Anterior cingulate cortex (tissue), 58 donors: ENCODE data around the gene KRT26.
"Not testable (repeated sequence)": the region's sequence is repeated elsewhere in the genome, so short reads cannot be mapped to it uniquely, and the experiment has no call there.

Experiments
- DNase-seq, 58 donors: peaks; one replicate each; lab custom pipeline; 2025; lab: John Stamatoyannopoulos, UW

Gene KRT26

DNA sequence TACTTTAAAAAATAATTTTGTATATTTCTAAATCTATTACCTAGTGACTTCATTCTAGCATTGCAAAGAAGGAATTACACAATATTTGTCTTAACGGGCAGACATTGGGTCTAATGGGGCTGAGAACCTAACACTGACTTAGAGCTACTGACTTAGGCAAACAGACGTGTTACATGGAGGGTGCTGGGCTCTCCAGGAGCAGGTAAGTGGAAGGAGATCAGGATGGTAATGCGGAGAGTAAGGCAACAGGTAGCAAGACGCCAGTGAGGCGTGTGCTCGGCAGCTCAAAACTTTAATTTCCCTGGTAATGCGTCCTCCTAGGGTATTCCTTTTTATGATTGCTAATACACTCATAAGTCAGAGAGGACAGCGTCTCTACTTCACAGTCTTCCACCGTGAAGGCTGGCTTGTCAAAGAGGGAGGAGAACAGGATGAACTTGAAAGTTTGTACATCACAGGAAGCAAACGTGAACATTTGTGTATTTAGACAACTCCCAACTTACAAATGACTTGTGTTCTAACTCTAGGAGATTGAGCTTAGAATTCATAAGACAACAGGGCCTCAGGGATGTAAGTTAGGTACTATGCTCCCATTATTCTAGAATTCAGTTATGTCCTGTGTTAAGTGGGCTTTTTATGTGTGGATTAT is 23.1 kb upstream of the KRT26 start:
- DNase-seq, result no peak

DNA sequence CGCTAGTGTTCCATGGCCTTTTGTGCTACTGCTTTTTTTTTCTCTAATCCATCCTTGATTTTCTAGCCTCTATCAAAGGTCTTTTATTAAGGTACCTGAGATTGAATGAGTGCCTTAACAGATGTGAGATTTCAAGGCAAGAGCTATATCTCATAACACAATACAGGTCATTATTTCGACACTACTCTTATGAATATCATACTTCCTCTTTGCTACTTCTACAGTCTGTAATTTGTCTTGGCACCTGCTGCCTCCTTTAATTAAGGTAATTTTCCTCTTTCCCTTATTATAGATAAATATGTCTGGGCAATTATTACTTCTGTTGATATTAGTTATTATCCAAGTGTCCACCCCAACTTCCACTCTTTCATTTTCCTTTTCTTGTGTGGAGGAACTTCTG is 22.5 kb upstream of the KRT26 start:
- no peak for DNase-seq

DNA sequence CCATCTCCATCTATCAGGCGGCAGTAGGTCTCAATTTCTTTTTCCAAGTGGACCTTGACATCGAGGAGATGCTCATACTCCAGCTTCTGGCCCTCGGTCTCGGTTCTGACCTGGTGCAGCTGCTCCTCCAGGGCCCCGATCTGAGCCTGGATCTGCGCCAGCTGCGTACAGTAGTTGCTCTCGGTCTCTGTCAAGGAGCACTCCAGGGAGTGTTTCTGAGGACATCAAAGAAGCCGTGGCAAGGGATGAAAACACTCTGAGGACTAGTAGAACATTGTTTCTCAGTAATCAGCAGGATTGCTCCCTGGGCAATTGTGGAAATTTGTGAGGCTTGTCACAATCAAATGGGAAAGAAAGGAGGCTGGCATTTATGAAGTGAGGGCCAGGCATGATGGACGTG is 21.8 kb upstream of the KRT26 start:
- DNase-seq, result no peak

DNA sequence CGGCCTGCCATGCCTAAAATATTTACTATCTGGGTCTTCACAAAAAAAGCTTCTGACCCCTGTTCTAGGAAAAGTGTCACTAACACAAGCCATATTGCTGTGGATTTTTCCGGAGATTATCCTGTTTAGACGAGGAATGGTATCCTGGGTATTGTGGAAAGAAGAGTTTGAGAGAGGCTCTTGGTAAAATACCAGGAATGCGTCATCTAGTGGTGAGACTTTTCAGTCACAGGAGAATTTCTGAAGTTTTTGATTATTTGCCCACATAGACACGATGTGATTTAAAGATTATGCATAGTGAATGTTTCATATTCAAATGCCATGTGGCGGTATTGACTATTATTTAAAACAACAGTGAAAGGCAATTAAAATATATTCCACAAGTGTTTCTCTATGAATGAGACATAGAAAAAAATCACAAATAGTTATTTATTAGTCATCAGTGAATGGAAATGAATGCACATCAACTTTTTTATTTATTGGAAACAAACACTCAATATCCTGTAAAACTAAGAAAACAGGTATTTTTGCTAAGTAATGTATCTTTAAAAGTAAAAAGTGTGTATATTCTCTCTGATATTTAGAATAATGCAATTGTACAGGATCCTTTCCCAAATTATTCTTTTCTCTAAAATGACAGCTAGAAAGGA is 19.9 kb upstream of the KRT26 start:
- DNase-seq, result no peak

DNA sequence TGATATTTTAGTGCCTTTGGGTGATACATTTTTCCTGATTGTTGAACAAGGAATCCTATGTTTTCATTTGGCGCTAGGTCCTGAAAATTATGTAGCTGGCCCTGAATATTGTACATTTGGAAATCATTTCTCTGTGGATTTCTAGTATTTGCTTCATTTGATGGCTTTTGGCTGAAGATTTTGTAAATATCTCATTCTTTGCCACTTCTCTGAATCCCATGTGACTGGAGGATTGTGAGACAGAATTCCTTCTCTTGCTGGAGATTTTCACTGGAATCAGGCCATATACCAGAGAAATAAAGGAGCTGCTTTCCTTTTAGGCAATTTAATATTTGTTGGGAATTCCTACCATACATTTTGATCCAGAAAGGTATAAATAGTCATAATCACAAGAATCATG is 19.1 kb upstream of the KRT26 start:
- no peak for DNase-seq

DNA sequence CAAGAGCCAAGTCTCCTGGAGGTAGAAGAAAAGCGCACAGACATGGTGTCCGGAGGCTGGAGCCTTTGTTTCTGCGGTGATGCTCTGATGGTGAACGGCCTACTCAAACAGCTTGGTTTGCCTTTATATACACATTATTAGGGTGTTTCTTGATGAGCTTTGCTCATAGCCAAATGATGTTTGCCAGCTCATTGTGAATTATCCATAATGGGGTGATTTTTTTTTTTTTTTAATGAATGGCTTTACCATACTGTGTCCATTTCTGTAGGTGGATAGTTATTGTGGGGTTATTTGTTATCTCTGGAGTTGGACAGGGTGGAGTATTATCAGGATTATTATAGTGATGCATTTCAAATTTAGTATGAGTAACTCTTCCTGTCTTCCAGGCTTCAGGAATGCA is 10.4 kb upstream of the KRT26 start, which contains the start of gene KRT27:
KRT27 (minus strand) TSS at position 101 of the 400 bp plus-strand sequence; CDS start at position 44, 57 bp downstream.
- DNase-seq, result no peak

DNA sequence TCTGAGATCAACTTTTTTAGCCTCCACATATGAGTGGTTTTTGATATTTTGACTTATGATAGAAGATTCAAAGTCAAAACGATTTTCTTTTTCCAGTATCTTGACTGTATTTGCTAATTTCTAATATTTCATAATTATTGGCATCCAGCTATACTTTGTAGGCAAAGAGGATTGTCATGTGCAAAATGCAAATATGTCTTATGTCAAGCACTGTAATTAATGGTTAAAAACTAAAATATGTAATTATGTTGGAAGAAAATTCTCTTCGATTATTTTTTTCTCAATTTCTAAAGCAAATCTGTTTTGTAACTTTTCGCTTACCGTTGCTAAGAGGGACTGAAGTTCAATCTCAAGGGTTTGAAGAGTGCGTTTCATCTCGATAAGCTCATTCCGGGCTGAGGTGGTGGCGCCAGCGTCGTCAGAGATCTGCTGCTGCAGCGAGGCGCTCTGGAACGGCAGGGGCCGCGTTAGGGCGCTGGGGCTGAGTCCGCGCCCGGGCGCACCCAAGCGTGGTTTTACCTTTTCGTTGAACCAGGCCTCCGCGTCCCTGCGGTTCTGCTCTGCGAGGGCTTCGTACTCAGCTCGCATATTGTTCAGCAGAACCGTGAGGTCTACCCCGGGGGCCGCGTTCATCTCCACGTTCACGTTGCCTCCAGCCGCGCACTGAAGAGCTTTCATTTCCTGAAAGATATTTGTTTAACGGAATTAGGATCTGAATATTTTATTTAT is 7.3 kb upstream of the KRT26 start:
- DNase-seq, result no peak

DNA sequence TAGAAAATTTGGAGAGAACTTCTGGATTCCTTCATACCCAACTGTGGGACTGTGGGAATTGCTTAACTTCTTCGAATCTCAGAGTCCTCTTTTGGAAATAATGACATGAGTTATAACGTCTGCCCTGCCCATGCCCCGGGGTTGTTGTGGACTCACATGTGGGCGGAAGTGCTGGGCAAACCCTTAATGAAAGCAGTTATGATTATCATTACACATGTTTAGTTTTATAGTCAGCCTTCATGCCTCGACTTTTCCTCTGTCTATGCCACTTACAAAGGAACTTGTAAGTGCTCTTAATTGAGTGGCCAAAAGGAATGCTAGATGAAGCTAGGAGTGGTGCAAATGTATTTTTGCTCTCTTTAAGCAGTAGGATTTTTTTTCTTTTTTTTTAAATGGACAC is 6.5 kb upstream of the KRT26 start:
- no peak for DNase-seq

DNA sequence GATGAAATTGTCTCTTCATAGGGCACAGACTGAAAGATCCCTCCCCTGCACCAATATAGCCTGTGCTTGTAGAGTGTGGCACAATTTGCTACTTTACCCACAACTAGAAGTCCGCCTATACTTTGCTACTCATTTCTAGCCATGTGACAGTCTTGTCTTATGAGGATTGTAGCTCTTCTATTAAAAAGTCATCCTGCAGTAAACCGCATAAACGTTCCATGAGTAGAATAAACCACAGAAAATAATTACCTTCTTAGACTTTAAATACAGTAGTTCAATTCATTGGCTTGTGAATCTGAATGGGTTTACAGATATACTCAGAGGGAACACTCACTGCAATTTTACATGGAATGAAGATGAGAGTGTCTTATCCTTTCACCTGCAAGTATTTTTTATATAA is 6.0 kb upstream of the KRT26 start:
- DNase-seq, result no peak

DNA sequence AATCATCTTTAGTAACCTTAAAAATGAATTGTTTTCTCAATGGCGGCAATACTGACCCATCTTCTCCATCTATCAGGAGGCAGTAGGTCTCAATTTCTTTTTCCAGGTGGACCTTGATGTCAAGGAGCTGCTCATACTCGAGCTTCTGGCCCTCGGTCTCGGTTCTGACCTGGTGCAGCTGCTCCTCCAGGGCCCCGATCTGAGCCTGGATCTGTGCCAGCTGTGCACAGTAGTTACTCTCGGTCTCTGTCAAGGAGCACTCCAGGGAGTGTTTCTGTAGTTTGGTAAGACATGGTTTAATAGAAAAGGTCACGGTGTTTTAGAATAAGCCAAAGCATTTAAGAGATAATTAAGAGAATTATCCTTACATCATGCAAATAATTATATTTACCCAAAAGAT is 5.5 kb upstream of the KRT26 start:
- DNase-seq, result no peak

DNA sequence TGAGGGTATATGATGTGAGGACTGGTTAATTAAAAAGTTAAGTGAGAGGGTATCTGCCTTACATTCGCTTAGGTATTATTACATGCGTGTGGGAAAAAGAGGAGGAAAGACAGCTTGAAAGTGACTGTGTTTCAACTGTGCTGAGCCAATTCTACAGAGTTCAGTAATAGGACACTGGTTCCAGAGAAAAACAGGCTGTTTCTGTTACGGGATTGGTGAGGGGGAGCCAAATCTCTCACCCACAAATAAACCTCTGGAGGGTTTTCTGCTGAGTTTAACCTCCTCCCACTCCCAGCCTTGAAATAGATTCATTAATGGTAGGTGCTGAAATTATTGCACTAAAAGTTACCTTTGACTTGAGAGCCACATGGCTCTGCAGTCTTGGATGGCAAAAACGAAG is 3.9 kb upstream of the KRT26 start:
- no peak for DNase-seq

DNA sequence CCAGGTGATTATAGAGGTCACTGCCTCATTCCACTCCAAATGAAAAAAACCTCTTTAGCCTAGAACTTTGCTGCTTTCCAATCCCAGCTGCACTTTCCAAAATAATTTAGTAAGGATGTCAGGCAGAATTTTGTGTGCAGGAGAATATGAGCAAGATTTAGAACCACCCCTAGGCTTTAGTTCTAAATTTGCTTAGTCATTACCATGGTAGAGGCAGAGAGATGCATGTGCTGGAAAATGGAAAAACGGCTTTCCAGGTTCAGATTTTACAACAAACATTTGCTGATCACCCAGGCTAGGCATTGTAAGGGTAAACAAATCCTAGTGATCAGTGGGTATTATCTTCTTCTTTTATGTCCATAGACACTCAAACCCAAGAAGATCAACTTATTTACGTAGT is 6.3 kb downstream of the KRT26 start:
- no peak for DNase-seq

DNA sequence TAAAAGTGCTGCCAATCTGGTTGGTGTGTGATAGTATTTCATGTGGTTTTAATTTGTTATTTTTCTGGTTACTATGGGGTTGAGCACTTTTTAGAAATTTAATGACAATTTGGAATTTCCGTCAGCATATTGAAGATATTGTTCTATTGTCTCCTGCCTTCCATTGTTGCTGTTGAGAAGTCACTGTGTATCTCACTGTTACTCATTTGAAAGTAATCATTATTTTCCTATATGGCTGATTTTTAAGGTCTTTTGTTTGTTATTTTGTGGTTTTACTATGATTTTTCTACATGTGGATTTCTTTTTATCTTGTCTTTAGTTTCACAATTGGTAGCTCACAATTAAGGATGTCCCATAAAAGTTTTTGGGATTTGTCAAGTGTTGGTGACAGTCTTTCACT is 8.2 kb downstream of the KRT26 start:
- DNase-seq, result no peak

DNA sequence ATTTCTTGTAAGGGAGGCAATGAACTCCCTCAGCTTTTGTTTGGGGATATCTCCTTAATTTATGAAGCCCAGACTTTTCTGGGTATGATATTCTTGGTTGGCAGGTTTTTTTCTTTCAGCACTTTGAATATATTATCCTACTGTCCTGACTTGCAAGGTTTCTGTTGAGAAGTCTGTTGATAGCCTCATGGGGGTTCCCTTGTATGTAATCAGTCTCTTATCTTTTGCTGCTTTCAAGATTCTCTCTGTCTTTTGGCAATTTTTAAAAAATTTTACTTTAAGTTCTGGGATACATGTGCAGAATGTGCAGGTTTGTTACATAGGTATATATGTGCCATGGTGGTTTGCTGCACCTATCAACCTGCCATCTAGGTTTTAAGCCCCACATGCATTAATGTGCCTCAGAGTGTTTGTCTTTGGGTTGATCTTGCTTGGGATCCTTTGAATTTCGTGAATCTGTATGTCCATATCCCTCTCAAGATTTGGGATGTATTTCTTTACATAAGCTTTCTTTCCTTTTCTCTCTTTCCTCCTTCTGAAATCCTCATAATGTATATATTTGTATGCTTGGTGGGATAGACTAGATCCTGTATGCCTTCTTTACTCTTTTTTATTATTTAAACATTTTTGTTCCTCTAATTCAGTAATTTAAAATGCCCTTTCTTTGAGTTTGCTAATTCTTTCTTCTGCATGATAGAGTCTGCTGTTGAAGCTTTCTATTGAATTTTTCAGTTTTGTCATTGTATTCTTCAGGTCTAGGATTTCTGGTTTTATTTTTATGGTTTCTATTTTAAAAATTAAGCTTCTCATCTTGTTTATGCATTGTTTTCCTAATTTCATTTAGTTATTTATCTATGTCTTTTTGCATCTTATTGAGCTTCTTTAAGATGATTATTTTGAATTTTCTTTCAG is 11.6 kb downstream of the KRT26 start:
- no peak for DNase-seq

DNA sequence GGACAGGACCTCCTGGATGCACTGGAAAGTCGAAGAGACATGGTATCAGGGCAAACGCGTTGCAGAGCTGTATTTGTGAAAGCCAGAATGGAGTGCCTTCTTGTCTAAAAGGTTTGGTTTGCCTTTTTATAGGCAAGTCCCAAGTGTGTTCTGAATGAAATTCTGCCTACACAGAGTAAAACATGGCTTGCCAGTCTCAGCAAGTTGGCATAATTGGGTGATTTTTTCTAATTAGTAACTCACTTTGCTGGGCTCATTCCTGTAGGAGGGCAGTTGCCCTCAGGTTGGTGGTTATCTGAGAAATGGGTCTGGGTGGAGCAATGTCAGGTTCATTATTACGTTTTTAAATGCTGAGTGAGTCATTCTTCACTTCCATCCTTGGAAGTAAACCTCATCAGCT is 16.8 kb downstream of the KRT26 start, which contains the start of gene KRT25:
KRT25 (minus strand) TSS at position 101 of the 400 bp plus-strand sequence; CDS start at position 41, 60 bp downstream.
- DNase-seq, result no peak

DNA sequence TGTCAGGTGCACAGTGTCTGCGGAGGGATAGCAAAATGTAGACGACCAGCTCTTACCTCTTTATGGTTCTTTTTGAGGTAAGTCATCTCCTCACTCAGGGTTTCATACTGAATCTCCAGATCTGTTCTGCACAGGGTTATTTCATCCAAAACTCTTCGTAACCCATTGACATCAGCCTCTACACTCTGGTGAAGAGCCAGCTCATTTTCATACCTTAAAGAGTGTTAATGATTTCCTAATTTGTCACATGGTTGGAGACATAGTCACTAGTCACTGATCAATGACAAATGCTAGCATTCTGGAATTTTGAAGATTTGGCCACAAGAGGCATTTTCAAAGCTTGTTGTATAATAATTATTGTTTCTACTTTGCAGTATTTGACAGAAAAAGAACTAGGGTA is 18.2 kb downstream of the KRT26 start:
- DNase-seq, result no peak

DNA sequence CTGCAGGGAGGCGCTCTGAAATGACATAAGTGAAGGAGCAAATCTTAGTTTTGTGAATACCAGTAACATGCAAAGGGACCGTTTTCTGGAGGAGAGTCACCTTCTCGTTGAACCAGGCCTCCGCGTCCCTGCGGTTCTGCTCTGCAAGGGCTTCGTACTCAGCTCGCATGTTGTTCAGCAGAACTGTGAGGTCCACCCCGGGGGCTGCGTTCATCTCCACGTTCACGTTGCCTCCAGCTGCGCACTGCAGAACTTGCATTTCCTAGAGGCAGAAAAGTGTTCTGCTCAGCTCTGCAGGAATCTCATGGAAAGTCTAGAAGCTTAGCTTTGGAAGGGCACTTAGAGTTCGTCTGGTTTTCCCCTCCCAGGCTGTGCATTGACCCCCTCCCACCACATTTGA is 20.9 kb downstream of the KRT26 start:
- no peak for DNase-seq

DNA sequence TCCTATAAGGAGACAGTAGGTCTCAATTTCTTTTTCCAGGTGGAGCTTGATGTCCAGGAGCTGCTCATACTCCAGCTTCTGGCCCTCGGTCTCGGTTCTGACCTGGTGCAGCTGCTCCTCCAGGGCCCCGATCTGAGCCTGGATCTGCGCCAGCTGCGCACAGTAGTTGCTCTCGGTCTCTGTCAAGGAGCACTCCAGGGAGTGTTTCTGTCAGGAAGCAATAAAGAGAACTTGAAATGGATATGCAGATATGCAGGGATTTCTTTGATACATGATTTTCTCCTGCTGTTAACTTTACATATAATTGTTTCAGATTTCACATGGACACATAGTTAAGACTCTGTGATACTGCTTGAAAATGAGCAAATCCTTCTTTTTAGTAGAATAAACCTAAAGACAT is 21.6 kb downstream of the KRT26 start:
- DNase-seq, result no peak

DNA sequence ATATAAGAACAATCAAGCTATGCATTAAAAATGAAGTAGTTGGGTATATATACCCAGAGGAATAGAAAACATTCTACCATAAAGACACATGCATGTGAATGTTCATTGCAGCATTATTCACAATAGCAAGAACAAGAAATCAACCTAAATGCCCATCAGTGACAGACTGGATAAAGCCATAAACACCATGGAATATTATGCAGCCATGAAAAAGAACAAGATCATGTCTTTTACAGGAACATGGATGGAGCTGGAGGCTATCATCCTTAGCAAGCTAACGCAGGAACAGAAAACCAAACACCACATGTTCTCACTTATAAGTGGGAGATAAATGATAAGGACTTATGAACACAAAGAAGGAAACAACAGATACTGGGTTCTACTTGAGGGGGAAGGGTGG is 23.3 kb downstream of the KRT26 start:
- not testable (repeated sequence) for DNase-seq

DNA sequence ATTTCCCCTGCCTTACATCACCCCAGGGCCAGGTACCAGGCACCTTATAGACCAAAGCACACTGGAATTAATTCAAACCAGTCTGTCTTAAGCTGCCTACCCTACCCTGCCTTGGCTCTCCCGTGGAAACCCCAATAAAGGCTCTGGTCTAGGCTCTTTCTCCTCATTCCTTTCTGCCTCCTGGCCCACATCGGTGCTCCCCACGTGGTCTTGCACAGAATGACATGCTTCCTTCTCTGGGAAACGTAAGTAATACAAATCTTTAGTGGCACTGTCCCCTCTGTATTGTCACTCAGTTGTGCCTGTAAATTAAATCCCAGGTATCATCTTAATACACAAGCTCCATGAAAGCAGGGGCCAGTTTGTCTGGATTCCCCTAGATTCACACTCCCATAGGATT is 33.4 kb downstream of the KRT26 start:
- no peak for DNase-seq

DNA sequence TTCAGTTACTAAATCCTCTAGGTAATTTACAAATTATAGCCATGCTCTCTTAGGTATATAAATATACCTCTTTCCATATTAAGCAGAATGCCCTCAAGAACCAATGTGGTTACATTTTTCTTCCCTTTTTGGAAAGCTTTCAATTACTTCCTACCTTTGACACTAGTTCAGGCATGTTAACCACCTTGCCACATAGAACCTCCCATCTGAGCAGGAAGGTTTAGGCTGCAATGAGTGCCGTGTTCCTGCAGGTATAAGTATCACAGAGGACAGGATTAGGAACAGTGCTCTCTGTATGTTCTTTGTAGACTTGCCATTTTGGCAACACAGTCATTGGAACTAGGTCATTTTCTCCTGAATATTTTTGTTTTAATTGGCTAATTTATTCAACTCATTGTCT is 37.0 kb downstream of the KRT26 start:
- DNase-seq, result no peak
